HepG2 (cell line): ENCODE measurements around the gene CFD. TPM values are rescaled to one million over a fixed set of nuclear protein-coding genes. Genes with fewer than 3 reads are reported as not detected.

Experiments
- ATAC-seq: fragments of 200-7000 bp; cut with Tn5 transposase; 3 replicates; pipeline ENCODE4 v1.9.1; 2020; ENCODE audit warnings: mild to moderate bottlenecking, moderate library complexity
- BruUV-seq: library from RNA; stranded (reverse); fragments of 400-500 nt; replicated peaks from 2 replicates; lab custom pipeline; 2021; lab: Mats Ljungman, UMichigan
- CTCF ChIA-PET: fragments of 300-600 bp; formaldehyde crosslinking; extraction: SDS; loops from one replicate; lab custom pipeline; 2021; ENCODE audit warnings: low total read pairs, inconsistent platforms, low intra/inter-chr PET ratio; lab: Yijun Ruan, JAX
- POLR2A ChIA-PET: fragments of 350-600 bp; sonication (Branson Sonifier 250); formaldehyde crosslinking; loops from one replicate; lab custom pipeline; 2020; ENCODE audit warnings: antibody characterized with exemption, inconsistent platforms; lab: Yijun Ruan, JAX
- DNase-seq: peaks from one replicate; pipeline ENCODE4 v3.0.0-alpha.2; 2015; ENCODE audit warnings: low spot score
- FAIRE-seq: peaks from 3 replicates; lab custom pipeline; 2011; peaks lifted over from hg19 to GRCh38; lab: Jason Lieb, UNC
- H2AFZ ChIP-seq: one replicate; pipeline ENCODE4 v1.6.1; 2011; ENCODE audit warnings: low read length, inconsistent platforms
- H3K27ac ChIP-seq: fragments of 300-600 bp; 3 replicates; pipeline ENCODE4 v1.8.0; 2011; ENCODE audit warnings: mixed run types, mild to moderate bottlenecking, mixed read lengths, low read length, inconsistent platforms; ENCODE audit not compliant: insufficient read depth; ENCODE audit errors: extremely low read length
- H3K27me3 ChIP-seq, 2 experiments: fragments of 200-600 bp in 1 of 2; 2 replicates in 1 of 2; 3 replicates in 1 of 2; pipeline versions ENCODE4 v1.6.0 to v1.8.0; 2011; ENCODE audit warnings: low read length in 2 of 2, mild to moderate bottlenecking in 2 of 2, moderate library complexity in 2 of 2, inconsistent platforms in 1 of 2; ENCODE audit not compliant: insufficient read depth in 2 of 2, control insufficient read depth in 1 of 2
- H3K36me3 ChIP-seq, 2 experiments: fragments of 200-600 bp in 1 of 2; replicated peaks in 1 of 2; 2 replicates in 1 of 2; 3 replicates in 1 of 2; pipeline versions ENCODE4 v1.5.1 to v1.8.0; 2011; ENCODE audit warnings: low read length in 2 of 2, inconsistent platforms in 1 of 2; ENCODE audit not compliant: insufficient read depth in 2 of 2, control insufficient read depth in 1 of 2
- H3K4me1 ChIP-seq: 2 replicates; pipeline ENCODE4 v1.5.1; 2012; ENCODE audit warnings: low read length, inconsistent platforms; ENCODE audit not compliant: insufficient read depth
- H3K4me2 ChIP-seq: 2 replicates; pipeline ENCODE4 v1.6.0; 2011; ENCODE audit warnings: low read depth, low read length, inconsistent platforms
- H3K4me3 ChIP-seq, 3 experiments: fragments of 200-600 bp in 1 of 3; sonication (generic), shearing (Covaris generic) in 1 of 3; replicated peaks in 1 of 3; 2 replicates each; pipeline ENCODE4 v1.5.1; 2011 to 2016; ENCODE audit warnings: low read length in 3 of 3, inconsistent platforms in 2 of 3, low read depth in 2 of 3, mild to moderate bottlenecking in 2 of 3, control low read depth in 1 of 3, mixed read lengths in 1 of 3; ENCODE audit not compliant: insufficient read depth in 1 of 3
- H3K79me2 ChIP-seq: one replicate; pipeline ENCODE4 v1.6.1; 2011; ENCODE audit warnings: low read length, inconsistent platforms; ENCODE audit not compliant: insufficient read depth
- H3K9ac ChIP-seq: 2 replicates; pipeline ENCODE4 v1.6.0; 2011; ENCODE audit warnings: mild to moderate bottlenecking, low read depth, low read length, inconsistent platforms; ENCODE audit not compliant: insufficient read depth
- H3K9me3 ChIP-seq: 2 replicates; pipeline ENCODE4 v1.5.1; 2012; ENCODE audit warnings: mild to moderate bottlenecking, low read length
- H4K20me1 ChIP-seq: 2 replicates; pipeline ENCODE4 v1.6.0; 2011; ENCODE audit warnings: inconsistent platforms, mild to moderate bottlenecking, low read length, moderate library complexity; ENCODE audit not compliant: insufficient read depth
- POLR2AphosphoS5 ChIP-seq: IDR thresholded peaks from 2 replicates; pipeline ENCODE4 v1.6.1; 2012; ENCODE audit warnings: low read depth, low read length
- PPARG ChIP-seq: conservative IDR thresholded peaks from 2 replicates; pipeline ENCODE4 v1.6.1; 2016; ENCODE audit warnings: missing biosample characterization, missing genetic modification reagents
- ZNF432 ChIP-seq: sonication (generic); formaldehyde crosslinking; IDR thresholded peaks from 2 replicates; pipeline ENCODE4 v1.5.0; 2020; ENCODE audit warnings: missing genetic modification reagents, mild to moderate bottlenecking, borderline replicate concordance
- ZNF83 ChIP-seq: sonication (generic); formaldehyde crosslinking; IDR thresholded peaks from 2 replicates; pipeline ENCODE4 v1.4.0; 2020; ENCODE audit warnings: missing genetic modification reagents, mild to moderate bottlenecking, borderline replicate concordance
- WGBS: methylation state at CpG from one replicate; pipeline ENCODE4 v1.1.6; 2017; ENCODE audit warnings: low lambda C conversion rate; 5-methylcytosine and 5-hydroxymethylcytosine counted together
- in situ Hi-C: cut with HindIII; loops from 2 replicates; pipeline ENCODE4 v1.10.0; 2017; ENCODE audit warnings: low pct_unique_long_range_greater_than_20kb; ENCODE audit not compliant: extremely low pct_ligation_motif_present
- intact Hi-C: fragments of 100-400 bp; cut with micrococcal nuclease; formaldehyde crosslinking; loops from one replicate; pipeline ENCODE4 v1.10.0; 2022; ENCODE audit not compliant: unreplicated experiment
- polyA plus RNA-seq, 8 experiments: library from polyadenylated mRNA; depleted of rRNA in 3 of 8; stranded (reverse) in 7 of 8; unstranded in 1 of 8; fragments of >200 nt; fragmentation: Illumina TruSeq in 4 of 8; extraction: Trizol in 4 of 8; gene quantifications; 2 replicates each; pipeline versions ENCODE4 v1.2.1 to v1.2.3, GENCODE V29; 2011 to 2016; ENCODE audit warnings: low read depth in 4 of 8, missing spikeins in 1 of 8, mixed read lengths in 1 of 8; ENCODE audit not compliant: insufficient read depth in 1 of 8
- total RNA-seq, 5 experiments: library from RNA; depleted of rRNA; stranded (reverse); fragments of >200 nt; fragmentation: Illumina TruSeq; extraction: Trizol; gene quantifications; 2 replicates each; pipeline ENCODE4 v1.2.3, GENCODE V29; 2016; ENCODE audit warnings: low read depth in 1 of 5
- TF ChIP-seq, protein P1 (sequence below): sonication (generic); formaldehyde crosslinking; IDR thresholded peaks from 2 replicates; pipeline ENCODE4 v1.5.1; 2020; ENCODE audit warnings: mild to moderate bottlenecking, missing genetic modification reagents, moderate library complexity
- TF ChIP-seq, protein P2 (sequence below): sonication (generic); formaldehyde crosslinking; IDR thresholded peaks from 2 replicates; pipeline ENCODE4 v1.8.1; 2023; ENCODE audit warnings: mild to moderate bottlenecking, missing genetic modification reagents, borderline replicate concordance
- TF ChIP-seq, protein P3 (sequence below): sonication (generic); formaldehyde crosslinking; IDR thresholded peaks from 2 replicates; pipeline ENCODE4 v1.4.0; 2020; ENCODE audit warnings: mild to moderate bottlenecking, missing genetic modification reagents, borderline replicate concordance

Gene CFD
- total and polyA plus RNA-seq, 2 of the 13 experiments (the other 11 are each of a cell fraction or from before 2014, with no cell fraction given), result 2.3 to 4.6 TPM

DNA sequence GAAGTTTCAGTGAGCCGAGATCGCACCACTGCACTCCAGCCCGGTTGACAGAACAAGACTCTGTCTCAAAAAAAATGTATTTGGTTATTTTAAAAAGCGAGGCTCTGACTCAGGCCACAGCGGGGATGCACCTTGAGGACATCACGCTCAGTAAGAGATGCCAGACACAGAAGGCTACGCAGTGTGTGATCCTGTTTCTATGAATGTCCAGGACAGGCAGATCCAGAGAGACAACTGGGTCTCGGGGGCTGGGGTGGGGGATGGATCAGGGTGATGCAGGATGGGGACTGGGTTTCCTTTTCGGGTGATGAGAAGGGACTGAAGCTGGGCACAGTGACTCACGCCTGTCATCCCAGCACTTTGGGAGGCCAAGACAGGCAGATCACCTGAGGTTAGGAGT is 28.1 kb downstream of the CFD start:
- WGBS, result 98% methylated on average over 10 of the region's 10 CpGs
- Histone ChIP-seq H4K20me1 (no peaks in the 10 kb centered on the region; the same call in 1 of the 2 replicates), H3K9me3 (no peaks in the 10 kb centered on the region), H3K9ac (no peak overlapping the region), H3K79me2 (peaks cover 10% of the 10 kb centered on the region), H2AFZ (no peak overlapping the region), H3K4me1 (peaks cover 9% of the 10 kb centered on the region), H3K4me2 (no peak overlapping the region), H3K4me3 (no peak overlapping the region), H3K27ac (no peak overlapping the region), H3K36me3 (peaks cover 16 to 33% of the 10 kb centered on the region in 2 experiments; a peak in 4 of 5 replicates), H3K27me3 (no peaks in the 10 kb centered on the region)
- no TSS peak for BruUV-seq
- in situ Hi-C loops, result no loop called here
- FAIRE-seq, result no peak
- no peak for ATAC-seq
- TF ChIP-seq, protein P1, sequence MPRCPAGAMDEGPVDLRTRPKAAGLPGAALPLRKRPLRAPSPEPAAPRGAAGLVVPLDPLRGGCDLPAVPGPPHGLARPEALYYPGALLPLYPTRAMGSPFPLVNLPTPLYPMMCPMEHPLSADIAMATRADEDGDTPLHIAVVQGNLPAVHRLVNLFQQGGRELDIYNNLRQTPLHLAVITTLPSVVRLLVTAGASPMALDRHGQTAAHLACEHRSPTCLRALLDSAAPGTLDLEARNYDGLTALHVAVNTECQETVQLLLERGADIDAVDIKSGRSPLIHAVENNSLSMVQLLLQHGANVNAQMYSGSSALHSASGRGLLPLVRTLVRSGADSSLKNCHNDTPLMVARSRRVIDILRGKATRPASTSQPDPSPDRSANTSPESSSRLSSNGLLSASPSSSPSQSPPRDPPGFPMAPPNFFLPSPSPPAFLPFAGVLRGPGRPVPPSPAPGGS (CRISPR knock-in tag), result no peak
- TF ChIP-seq, protein P2, sequence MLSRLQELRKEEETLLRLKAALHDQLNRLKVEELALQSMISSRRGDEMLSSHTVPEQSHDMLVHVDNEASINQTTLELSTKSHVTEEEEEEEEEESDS (CRISPR knock-in tag), result no peak
- no peak for TF ChIP-seq PPARG (CRISPR knock-in tag)
- no peak for TF ChIP-seq ZNF83 (CRISPR knock-in tag)
- TF ChIP-seq POLR2AphosphoS5, result no peak
- no peak for TF ChIP-seq ZNF432 (CRISPR knock-in tag)
- TF ChIP-seq, protein P3, sequence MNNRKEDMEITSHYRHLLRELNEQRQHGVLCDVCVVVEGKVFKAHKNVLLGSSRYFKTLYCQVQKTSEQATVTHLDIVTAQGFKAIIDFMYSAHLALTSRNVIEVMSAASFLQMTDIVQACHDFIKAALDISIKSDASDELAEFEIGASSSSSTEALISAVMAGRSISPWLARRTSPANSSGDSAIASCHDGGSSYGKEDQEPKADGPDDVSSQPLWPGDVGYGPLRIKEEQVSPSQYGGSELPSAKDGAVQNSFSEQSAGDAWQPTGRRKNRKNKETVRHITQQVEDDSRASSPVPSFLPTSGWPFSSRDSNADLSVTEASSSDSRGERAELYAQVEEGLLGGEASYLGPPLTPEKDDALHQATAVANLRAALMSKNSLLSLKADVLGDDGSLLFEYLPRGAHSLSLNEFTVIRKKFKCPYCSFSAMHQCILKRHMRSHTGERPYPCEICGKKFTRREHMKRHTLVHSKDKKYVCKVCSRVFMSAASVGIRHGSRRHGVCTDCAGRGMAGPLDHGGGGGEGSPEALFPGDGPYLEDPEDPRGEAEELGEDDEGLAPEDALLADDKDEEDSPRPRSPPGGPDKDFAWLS (CRISPR knock-in tag), result no peak
- ChIA-PET POLR2A (no interaction called here), CTCF (no interaction called here)
- intact Hi-C loops, result no loop called here
- no peak for DNase-seq
